CD4-positive, alpha-beta T cell (primary cell): ENCODE measurements around the gene AQP1. TPM values are rescaled to one million over a fixed set of nuclear protein-coding genes. Genes with fewer than 3 reads are reported as not detected.

Source experiments
- ATAC-seq: fragments of 200-7000 bp; cut with Tn5 transposase; one replicate; pipeline ENCODE4 v1.10.0; 2022; ENCODE audit warnings: mild to moderate bottlenecking; ENCODE audit not compliant: poor library complexity
- CTCF ChIA-PET: fragments of 350-600 bp; sonication (Branson Sonifier 250); formaldehyde crosslinking; loops from one replicate; lab custom pipeline; 2021; ENCODE audit warnings: antibody characterized with exemption, inconsistent platforms; lab: Charles Lee
- POLR2A ChIA-PET: fragments of 350-600 bp; sonication (Branson Sonifier 250); formaldehyde crosslinking; loops from one replicate; lab custom pipeline; 2021; ENCODE audit warnings: antibody characterized with exemption, inconsistent platforms; lab: Charles Lee
- DNase-seq, 14 experiments: peaks; one replicate each; pipeline ENCODE4 v3.0.0-alpha.2; 2013 to 2020; ENCODE audit warnings: mixed read lengths in 2 of 14
- H3K27ac ChIP-seq, 2 donors: one replicate each; pipeline versions ENCODE4 v1.5.1 to v1.7.0; 2013; ENCODE audit warnings: low read length in 2 of 2, low read depth in 1 of 2, mild to moderate bottlenecking in 1 of 2
- H3K27me3 ChIP-seq, 2 experiments: 1 replicate in 1 of 2; 2 replicates in 1 of 2; pipeline versions ENCODE4 v1.6.1 to v1.7.0; 2013; ENCODE audit warnings: low read length in 2 of 2, control low read depth in 1 of 2, mild to moderate bottlenecking in 1 of 2, moderate library complexity in 1 of 2; ENCODE audit not compliant: insufficient read depth in 2 of 2, control insufficient read depth in 1 of 2
- H3K36me3 ChIP-seq: one replicate; pipeline ENCODE4 v1.6.1; 2013; ENCODE audit warnings: low read length, control low read depth; ENCODE audit not compliant: insufficient read depth
- H3K4me1 ChIP-seq: one replicate; pipeline ENCODE4 v1.6.1; 2013; ENCODE audit warnings: low read length, control low read depth; ENCODE audit not compliant: insufficient read depth
- H3K4me3 ChIP-seq: one replicate; pipeline ENCODE4 v1.5.1; 2013; ENCODE audit warnings: mild to moderate bottlenecking, low read length, moderate library complexity
- H3K9me3 ChIP-seq, 2 experiments: 1 replicate in 1 of 2; 2 replicates in 1 of 2; pipeline versions ENCODE4 v1.6.1 to v1.7.0; 2013; ENCODE audit warnings: low read length in 2 of 2, mild to moderate bottlenecking in 2 of 2, control low read depth in 1 of 2, moderate library complexity in 1 of 2; ENCODE audit not compliant: control insufficient read depth in 1 of 2, insufficient read depth in 1 of 2
- H3K27ac Mint-ChIP-seq: one replicate; pipeline ENCODE4 v1.8.0; 2020; ENCODE audit warnings: mixed read lengths
- H3K27me3 Mint-ChIP-seq: one replicate; pipeline ENCODE4 v1.8.0; 2021; ENCODE audit warnings: mixed read lengths
- H3K36me3 Mint-ChIP-seq: one replicate; pipeline ENCODE4 v1.8.0; 2021; ENCODE audit warnings: low read depth, mixed read lengths
- H3K4me1 Mint-ChIP-seq: one replicate; pipeline ENCODE4 v1.8.0; 2021; ENCODE audit warnings: low read depth, mixed read lengths
- H3K4me3 Mint-ChIP-seq: one replicate; pipeline ENCODE4 v1.8.0; 2020; ENCODE audit warnings: mild to moderate bottlenecking, mixed read lengths
- H3K9me3 Mint-ChIP-seq: one replicate; pipeline ENCODE4 v1.8.0; 2020; ENCODE audit warnings: mixed read lengths
- CTCF ChIP-seq: fragments of 200-600 bp; IDR thresholded peaks from one replicate; pipeline ENCODE4 v1.8.0; 2022; ENCODE audit warnings: antibody characterized with exemption, mild to moderate bottlenecking
- intact Hi-C, 2 experiments: fragments of 100-400 bp; cut with DNase I in 1 of 2; cut with micrococcal nuclease in 1 of 2; formaldehyde crosslinking; loops; one replicate each; pipeline versions ENCODE4 v1.15.1 to v1.9.0; 2023 to 2025; cut with DNase I, micrococcal nuclease
- total RNA-seq, 174 experiments: library from RNA in 2 of 174; stranded (reverse) in 2 of 174; gene quantifications; one replicate each; pipeline ENCODE4 v1.2.3 and lab custom pipeline; 2021 to 2026

The AQP1 gene
- total RNA-seq, 2 experiments from 2014 or later = 0.17 to 0.22 TPM

- Mint-ChIP-seq H3K27me3 (no peaks in the 10 kb centered on the region), H3K9me3 (no peaks in the 10 kb centered on the region), H3K27ac (no peak overlapping the region), H3K36me3 (no peaks in the 10 kb centered on the region), H3K4me3 (no peak overlapping the region), H3K4me1 (no peaks in the 10 kb centered on the region)
- Histone ChIP-seq H3K4me1 (no peaks in the 10 kb centered on the region), H3K4me3 (no peak overlapping the region), H3K36me3 (no peaks in the 10 kb centered on the region), H3K27me3 (no peaks in the 10 kb centered on the region), H3K27ac (no peak overlapping the region), H3K9me3 (no peaks in the 10 kb centered on the region)
- no peak for TF ChIP-seq CTCF
- no peak for DNase-seq
- no peak for ATAC-seq
- POLR2A ChIA-PET = no interaction called here
- CTCF ChIA-PET = no interaction called here
- intact Hi-C loops = no loop called here
Observed at GRCh38 chr7:30909431-30909830, 2.2 kb upstream of the AQP1 start.

GRCh38 chr7:30910411-30911073 is 1.1 kb upstream of the AQP1 start:
- no peaks in the 10 kb centered on the region for H3K9me3 ChIP-seq
- Mint-ChIP-seq H3K27me3 (no peaks in the 10 kb centered on the region), H3K27ac (no peak overlapping the region), H3K36me3 (no peaks in the 10 kb centered on the region), H3K9me3 (no peaks in the 10 kb centered on the region), H3K4me1 (no peaks in the 10 kb centered on the region), H3K4me3 (no peak overlapping the region)
- no peak overlapping the region for H3K27ac ChIP-seq
- no peak overlapping the region for H3K4me3 ChIP-seq
- no peak for TF ChIP-seq CTCF
- H3K27me3 ChIP-seq = no peaks in the 10 kb centered on the region
- ChIA-PET POLR2A (no interaction called here), CTCF (no interaction called here)
- no peaks in the 10 kb centered on the region for H3K36me3 ChIP-seq
- DNase-seq (no peak), ATAC-seq (no peak)
- intact Hi-C loops = no loop called here
- no peaks in the 10 kb centered on the region for H3K4me1 ChIP-seq

- no peak overlapping the region for H3K27ac Mint-ChIP-seq
- no peaks in the 10 kb centered on the region for H3K27me3 Mint-ChIP-seq
- no peaks in the 10 kb centered on the region for H3K4me1 ChIP-seq
- DNase-seq = no peak
- no peaks in the 10 kb centered on the region for H3K9me3 ChIP-seq
- intact Hi-C loops = no loop called here
- H3K27ac ChIP-seq = no peak overlapping the region
- POLR2A ChIA-PET = no interaction called here
- H3K4me3 ChIP-seq = no peak overlapping the region
- no peaks in the 10 kb centered on the region for H3K36me3 ChIP-seq
- H3K4me3 Mint-ChIP-seq = no peak overlapping the region
- no peaks in the 10 kb centered on the region for H3K4me1 Mint-ChIP-seq
- no peak for TF ChIP-seq CTCF
- no peaks in the 10 kb centered on the region for H3K9me3 Mint-ChIP-seq
- CTCF ChIA-PET = no interaction called here
- no peaks in the 10 kb centered on the region for H3K27me3 ChIP-seq
- H3K36me3 Mint-ChIP-seq = no peaks in the 10 kb centered on the region
- no peak for ATAC-seq
Observed at GRCh38 chr7:30911133-30911532, 520 bp upstream of the AQP1 start.
